GM23338 (cell line): Measurements from ENCODE around the gene BCS1L.

Experiments used
- CREB1 ChIP-seq: fragments of 250-450 bp; sonication (Bioruptor Pico); IDR thresholded peaks from 2 replicates; pipeline ENCODE4 v1.5.0; 2020; ENCODE audit warnings: low read depth, mild to moderate bottlenecking, moderate library complexity
- CTCF ChIP-seq, 2 experiments: fragments of 200-600 bp in 1 of 2; sonication (generic) in 1 of 2; conservative IDR thresholded peaks; 2 replicates each; pipeline versions ENCODE4 v1.5.1 to v1.6.1; 2016 to 2017; ENCODE audit warnings: antibody characterized with exemption in 2 of 2, low read depth in 2 of 2, mild to moderate bottlenecking in 2 of 2, moderate library complexity in 1 of 2
- EZH2 ChIP-seq: fragments of 200-600 bp; sonication (generic); IDR thresholded peaks from one replicate; pipeline ENCODE4 v1.8.0; 2017; ENCODE audit warnings: antibody characterized with exemption, mild to moderate bottlenecking, low read depth; ENCODE audit not compliant: unreplicated experiment
- EZH2phosphoT487 ChIP-seq: fragments of 200-600 bp; sonication (generic); IDR thresholded peaks from one replicate; pipeline ENCODE4 v1.8.1; 2018; ENCODE audit warnings: antibody characterized with exemption; ENCODE audit not compliant: unreplicated experiment
- JUNB ChIP-seq: IDR thresholded peaks from one replicate; pipeline ENCODE4 v1.6.1; 2016; ENCODE audit warnings: antibody characterized with exemption; ENCODE audit not compliant: unreplicated experiment
- NANOG ChIP-seq: IDR thresholded peaks from 2 replicates; pipeline ENCODE4 v1.6.1; 2016; ENCODE audit warnings: antibody characterized with exemption, borderline replicate concordance
- POLR2AphosphoS5 ChIP-seq: IDR thresholded peaks from 2 replicates; pipeline ENCODE4 v1.6.1; 2016; ENCODE audit warnings: antibody characterized with exemption, low read depth
- REST ChIP-seq: IDR thresholded peaks from one replicate; pipeline ENCODE4 v1.6.1; 2018; ENCODE audit warnings: antibody characterized with exemption; ENCODE audit not compliant: unreplicated experiment
- STAT1 ChIP-seq: IDR thresholded peaks from one replicate; pipeline ENCODE4 v1.6.1; 2016; ENCODE audit warnings: antibody characterized with exemption; ENCODE audit not compliant: unreplicated experiment
- ZNF331 ChIP-seq: fragments of 250-450 bp; sonication (Bioruptor Pico); IDR thresholded peaks from 2 replicates; pipeline ENCODE4 v1.5.0; 2020; ENCODE audit warnings: low read depth, mild to moderate bottlenecking, moderate library complexity
- TF ChIP-seq, protein P1 (sequence below): IDR thresholded peaks from 2 replicates; pipeline ENCODE4 v1.6.1; 2016; ENCODE audit warnings: antibody characterized with exemption
- TF ChIP-seq, protein P2 (sequence below): fragments of 250-450 bp; sonication (Bioruptor Pico); IDR thresholded peaks from 2 replicates; pipeline ENCODE4 v1.5.0; 2020; ENCODE audit warnings: mild to moderate bottlenecking, moderate library complexity

GRCh38 chr2:218623366-218623705 lies 36.1 kb upstream of the BCS1L start:
- TF ChIP-seq EZH2 (no peak), CTCF (conservative IDR thresholded peaks at IDR 0.05; ENCODE audit: low read depth in 2 of 2) (no peak), POLR2AphosphoS5 (no peak), REST (no peak), CREB1 (CRISPR knock-in tag) (no peak), EZH2phosphoT487 (no peak), NANOG (no peak), STAT1 (no peak), JUNB (no peak), ZNF331 (CRISPR knock-in tag) (no peak)
- TF ChIP-seq, protein P1, sequence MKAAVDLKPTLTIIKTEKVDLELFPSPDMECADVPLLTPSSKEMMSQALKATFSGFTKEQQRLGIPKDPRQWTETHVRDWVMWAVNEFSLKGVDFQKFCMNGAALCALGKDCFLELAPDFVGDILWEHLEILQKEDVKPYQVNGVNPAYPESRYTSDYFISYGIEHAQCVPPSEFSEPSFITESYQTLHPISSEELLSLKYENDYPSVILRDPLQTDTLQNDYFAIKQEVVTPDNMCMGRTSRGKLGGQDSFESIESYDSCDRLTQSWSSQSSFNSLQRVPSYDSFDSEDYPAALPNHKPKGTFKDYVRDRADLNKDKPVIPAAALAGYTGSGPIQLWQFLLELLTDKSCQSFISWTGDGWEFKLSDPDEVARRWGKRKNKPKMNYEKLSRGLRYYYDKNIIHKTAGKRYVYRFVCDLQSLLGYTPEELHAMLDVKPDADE: no peak
- TF ChIP-seq, protein P2, sequence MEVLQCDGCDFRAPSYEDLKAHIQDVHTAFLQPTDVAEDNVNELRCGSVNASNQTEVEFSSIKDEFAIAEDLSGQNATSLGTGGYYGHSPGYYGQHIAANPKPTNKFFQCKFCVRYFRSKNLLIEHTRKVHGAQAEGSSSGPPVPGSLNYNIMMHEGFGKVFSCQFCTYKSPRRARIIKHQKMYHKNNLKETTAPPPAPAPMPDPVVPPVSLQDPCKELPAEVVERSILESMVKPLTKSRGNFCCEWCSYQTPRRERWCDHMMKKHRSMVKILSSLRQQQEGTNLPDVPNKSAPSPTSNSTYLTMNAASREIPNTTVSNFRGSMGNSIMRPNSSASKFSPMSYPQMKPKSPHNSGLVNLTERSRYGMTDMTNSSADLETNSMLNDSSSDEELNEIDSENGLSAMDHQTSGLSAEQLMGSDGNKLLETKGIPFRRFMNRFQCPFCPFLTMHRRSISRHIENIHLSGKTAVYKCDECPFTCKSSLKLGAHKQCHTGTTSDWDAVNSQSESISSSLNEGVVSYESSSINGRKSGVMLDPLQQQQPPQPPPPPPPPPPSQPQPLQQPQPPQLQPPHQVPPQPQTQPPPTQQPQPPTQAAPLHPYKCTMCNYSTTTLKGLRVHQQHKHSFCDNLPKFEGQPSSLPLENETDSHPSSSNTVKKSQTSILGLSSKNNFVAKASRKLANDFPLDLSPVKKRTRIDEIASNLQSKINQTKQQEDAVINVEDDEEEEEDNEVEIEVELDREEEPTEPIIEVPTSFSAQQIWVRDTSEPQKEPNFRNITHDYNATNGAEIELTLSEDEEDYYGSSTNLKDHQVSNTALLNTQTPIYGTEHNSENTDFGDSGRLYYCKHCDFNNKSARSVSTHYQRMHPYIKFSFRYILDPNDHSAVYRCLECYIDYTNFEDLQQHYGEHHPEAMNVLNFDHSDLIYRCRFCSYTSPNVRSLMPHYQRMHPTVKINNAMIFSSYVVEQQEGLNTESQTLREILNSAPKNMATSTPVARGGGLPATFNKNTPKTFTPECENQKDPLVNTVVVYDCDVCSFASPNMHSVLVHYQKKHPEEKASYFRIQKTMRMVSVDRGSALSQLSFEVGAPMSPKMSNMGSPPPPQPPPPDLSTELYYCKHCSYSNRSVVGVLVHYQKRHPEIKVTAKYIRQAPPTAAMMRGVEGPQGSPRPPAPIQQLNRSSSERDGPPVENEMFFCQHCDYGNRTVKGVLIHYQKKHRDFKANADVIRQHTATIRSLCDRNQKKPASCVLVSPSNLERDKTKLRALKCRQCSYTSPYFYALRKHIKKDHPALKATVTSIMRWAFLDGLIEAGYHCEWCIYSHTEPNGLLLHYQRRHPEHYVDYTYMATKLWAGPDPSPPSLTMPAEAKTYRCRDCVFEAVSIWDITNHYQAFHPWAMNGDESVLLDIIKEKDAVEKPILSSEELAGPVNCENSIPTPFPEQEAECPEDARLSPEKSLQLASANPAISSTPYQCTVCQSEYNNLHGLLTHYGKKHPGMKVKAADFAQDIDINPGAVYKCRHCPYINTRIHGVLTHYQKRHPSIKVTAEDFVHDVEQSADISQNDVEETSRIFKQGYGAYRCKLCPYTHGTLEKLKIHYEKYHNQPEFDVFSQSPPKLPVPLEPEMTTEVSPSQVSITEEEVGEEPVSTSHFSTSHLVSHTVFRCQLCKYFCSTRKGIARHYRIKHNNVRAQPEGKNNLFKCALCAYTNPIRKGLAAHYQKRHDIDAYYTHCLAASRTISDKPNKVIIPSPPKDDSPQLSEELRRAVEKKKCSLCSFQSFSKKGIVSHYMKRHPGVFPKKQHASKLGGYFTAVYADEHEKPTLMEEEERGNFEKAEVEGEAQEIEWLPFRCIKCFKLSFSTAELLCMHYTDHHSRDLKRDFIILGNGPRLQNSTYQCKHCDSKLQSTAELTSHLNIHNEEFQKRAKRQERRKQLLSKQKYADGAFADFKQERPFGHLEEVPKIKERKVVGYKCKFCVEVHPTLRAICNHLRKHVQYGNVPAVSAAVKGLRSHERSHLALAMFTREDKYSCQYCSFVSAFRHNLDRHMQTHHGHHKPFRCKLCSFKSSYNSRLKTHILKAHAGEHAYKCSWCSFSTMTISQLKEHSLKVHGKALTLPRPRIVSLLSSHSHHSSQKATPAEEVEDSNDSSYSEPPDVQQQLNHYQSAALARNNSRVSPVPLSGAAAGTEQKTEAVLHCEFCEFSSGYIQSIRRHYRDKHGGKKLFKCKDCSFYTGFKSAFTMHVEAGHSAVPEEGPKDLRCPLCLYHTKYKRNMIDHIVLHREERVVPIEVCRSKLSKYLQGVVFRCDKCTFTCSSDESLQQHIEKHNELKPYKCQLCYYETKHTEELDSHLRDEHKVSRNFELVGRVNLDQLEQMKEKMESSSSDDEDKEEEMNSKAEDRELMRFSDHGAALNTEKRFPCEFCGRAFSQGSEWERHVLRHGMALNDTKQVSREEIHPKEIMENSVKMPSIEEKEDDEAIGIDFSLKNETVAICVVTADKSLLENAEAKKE (CRISPR knock-in tag): no peak
